Stomach (tissue), 9 donors: ENCODE data around the gene FAIM2. TPM values are rescaled to one million over a fixed set of nuclear protein-coding genes. Genes with fewer than 3 reads are reported as not detected.

Experiments
- DNase-seq, 2 donors: peaks; one replicate each; pipeline versions ENCODE4 v3.0.0 to v3.0.0-alpha.2; 2013 to 2019
- H3K27ac ChIP-seq, 5 donors: fragments of 200-600 bp in 4 of 5; sonication (generic) in 4 of 5; one replicate each; pipeline ENCODE4 v1.5.1; 2013 to 2019; ENCODE audit warnings: mild to moderate bottlenecking in 1 of 5, moderate library complexity in 1 of 5
- H3K27me3 ChIP-seq, 3 donors: fragments of 200-600 bp; sonication (generic); one replicate each; pipeline ENCODE4 v1.5.1; 2017 to 2019; ENCODE audit warnings: mixed run types in 1 of 3
- H3K36me3 ChIP-seq, 4 donors: fragments of 200-600 bp; sonication (generic); 1 replicate in 3 of 4; 2 replicates in 1 of 4; pipeline ENCODE4 v1.5.1; 2016 to 2019
- H3K4me1 ChIP-seq, 4 donors: fragments of 200-600 bp; sonication (generic); one replicate each; pipeline ENCODE4 v1.5.1; 2016 to 2019
- H3K4me3 ChIP-seq, 4 donors: fragments of 200-600 bp; sonication (generic) in 3 of 4; one replicate each; pipeline ENCODE4 v1.5.1; 2016 to 2019; ENCODE audit warnings: mild to moderate bottlenecking in 1 of 4
- H3K9me3 ChIP-seq, 4 donors: fragments of 200-600 bp; sonication (generic); one replicate each; pipeline ENCODE4 v1.5.1; 2016 to 2019
- CTCF ChIP-seq, 7 experiments: fragments of 450-650 bp in 4 of 7; fragments of 200-600 bp in 3 of 7; sonication (generic) in 3 of 7; IDR thresholded peaks; one replicate each; pipeline ENCODE4 v1.5.1; 2016 to 2019; ENCODE audit warnings: antibody characterized with exemption in 7 of 7, control low read depth in 2 of 7, mild to moderate bottlenecking in 1 of 7
- EP300 ChIP-seq: sonication (generic); formaldehyde crosslinking; IDR thresholded peaks from one replicate; pipeline ENCODE4 v1.6.1; 2017; ENCODE audit warnings: antibody characterized with exemption
- POLR2A ChIP-seq, 4 donors: fragments of 450-650 bp; IDR thresholded peaks; one replicate each; pipeline ENCODE4 v1.6.1; 2016; ENCODE audit warnings: antibody characterized with exemption in 4 of 4, control low read depth in 2 of 4, mild to moderate bottlenecking in 1 of 4, moderate library complexity in 1 of 4
- POLR2AphosphoS5 ChIP-seq, 3 donors: sonication (generic); formaldehyde crosslinking; IDR thresholded peaks; one replicate each; pipeline ENCODE4 v1.6.1; 2016; ENCODE audit warnings: antibody characterized with exemption in 3 of 3
- WGBS, 5 donors: extraction: QIAGEN DNeasy Blood & Tissue Kit in 3 of 5; methylation state at CpG; one replicate each; pipeline versions ENCODE4 v1.1.5 to v1.1.7; 2013 to 2018; 5-methylcytosine and 5-hydroxymethylcytosine counted together
- intact Hi-C: fragments of 100-400 bp; cut with DNase I; formaldehyde crosslinking; loops from one replicate; pipeline ENCODE4 v1.15.1; 2023; ENCODE audit warnings: low total_unique reads
- polyA plus RNA-seq, 3 donors: library from polyadenylated mRNA; stranded (reverse); fragments of 200-250 nt; gene quantifications; one replicate each; pipeline ENCODE4 v1.2.3, GENCODE V29; 2013
- total RNA-seq, 5 donors: library from RNA; depleted of rRNA; stranded (reverse); fragments of >200 nt; gene quantifications; one replicate each; pipeline versions ENCODE4 v1.1.0 to v1.2.3, GENCODE V29; 2014 to 2016
- donor health status: healthy with polysubstance abuse.
- donor health status: Bipolar disorder and iron deficiency.
- donor health status: healthy.

The FAIM2 gene
- total and polyA plus RNA-seq, 8 donors: 1.1 to 44.6 (median 2.0) TPM

- peaks cover 0 to 8% (median 0%) of the 10 kb centered on the region in 3 donors for H3K27me3 ChIP-seq
- H3K4me3 ChIP-seq: no peak overlapping the region
- no peaks in the 10 kb centered on the region for H3K36me3 ChIP-seq
- peak; percentile 85 to 90 for DNase-seq
- peak overlapping the region in 2 of 5 donors; percentile 57 to 63 for H3K27ac ChIP-seq
- peak in 6 of 7 experiments; percentile 50 to 99 (median 98) for TF ChIP-seq CTCF (IDR thresholded peaks at IDR 0.05)
- TF ChIP-seq POLR2A (IDR thresholded peaks at IDR 0.05): no peak
- peak in 1 of 3 donors; percentile 34 for TF ChIP-seq POLR2AphosphoS5 (IDR thresholded peaks at IDR 0.05)
- H3K9me3 ChIP-seq: no peaks in the 10 kb centered on the region
- H3K4me1 ChIP-seq: peaks cover 28 to 35% (median 29%) of the 10 kb centered on the region in 4 donors
- intact Hi-C loops: no loop called here
- 20 to 34% (median 29%) methylated on average over 15 to 19 of the region's 19 CpGs for WGBS, 5 donors
Observed at GRCh38 chr12:49866859-49867569, 36.7 kb downstream of the FAIM2 start.

GRCh38 chr12:49865782-49866135 is 37.9 kb downstream of the FAIM2 start:
- no peak overlapping the region for H3K27ac ChIP-seq
- peaks cover 28 to 35% (median 29%) of the 10 kb centered on the region in 4 donors for H3K4me1 ChIP-seq
- no peak overlapping the region for H3K4me3 ChIP-seq
- DNase-seq: no peak
- intact Hi-C loops: no loop called here
- WGBS, 5 donors: 81 to 89% (median 85%) methylated on average over 8 of the region's 8 CpGs
- H3K27me3 ChIP-seq: peaks cover 0 to 8% (median 0%) of the 10 kb centered on the region in 3 donors
- H3K9me3 ChIP-seq: no peaks in the 10 kb centered on the region
- no peak for TF ChIP-seq POLR2AphosphoS5 (IDR thresholded peaks at IDR 0.05)
- no peak for TF ChIP-seq EP300
- TF ChIP-seq CTCF (IDR thresholded peaks at IDR 0.05): no peak
- TF ChIP-seq POLR2A (IDR thresholded peaks at IDR 0.05): no peak
- no peaks in the 10 kb centered on the region for H3K36me3 ChIP-seq

- Histone ChIP-seq H3K4me3 (no peak overlapping the region), H3K27me3 (peaks cover 0 to 8% (median 0%) of the 10 kb centered on the region in 3 donors), H3K9me3 (no peaks in the 10 kb centered on the region), H3K27ac (no peak overlapping the region), H3K36me3 (no peaks in the 10 kb centered on the region), H3K4me1 (peaks cover 28 to 35% (median 29%) of the 10 kb centered on the region in 4 donors)
- intact Hi-C loops: no loop called here
- TF ChIP-seq POLR2AphosphoS5 (IDR thresholded peaks at IDR 0.05) (no peak), POLR2A (IDR thresholded peaks at IDR 0.05) (no peak), EP300 (no peak), CTCF (IDR thresholded peaks at IDR 0.05) (no peak)
- no peak for DNase-seq
- 85 to 92% (median 90%) methylated on average over 13 of the region's 13 CpGs for WGBS, 5 donors
Observed at GRCh38 chr12:49865109-49865781, 38.5 kb downstream of the FAIM2 start.

GRCh38 chr12:49864798-49865090 is 39.0 kb downstream of the FAIM2 start:
- intact Hi-C loops: no loop called here
- Histone ChIP-seq H3K4me1 (peaks cover 26 to 30% (median 27%) of the 10 kb centered on the region in 4 donors), H3K4me3 (no peak overlapping the region), H3K36me3 (no peaks in the 10 kb centered on the region), H3K27me3 (peaks cover 0 to 8% (median 0%) of the 10 kb centered on the region in 3 donors), H3K27ac (no peak overlapping the region), H3K9me3 (no peaks in the 10 kb centered on the region)
- DNase-seq: no peak
- WGBS, 5 donors: 43 to 75% (median 58%) methylated on average over 2 of the region's 2 CpGs
- no peak for TF ChIP-seq POLR2A (IDR thresholded peaks at IDR 0.05)
- TF ChIP-seq EP300: no peak
- no peak for TF ChIP-seq POLR2AphosphoS5 (IDR thresholded peaks at IDR 0.05)
- no peak for TF ChIP-seq CTCF (IDR thresholded peaks at IDR 0.05)
